ENCODE results near the gene ASGR1. TPM values are rescaled to one million over a fixed set of nuclear protein-coding genes. Genes with fewer than 3 reads are reported as not detected.

The ASGR1 gene
- polyA plus RNA-seq, 1 donor from 2014 or later, result 80.2 TPM

DNA sequence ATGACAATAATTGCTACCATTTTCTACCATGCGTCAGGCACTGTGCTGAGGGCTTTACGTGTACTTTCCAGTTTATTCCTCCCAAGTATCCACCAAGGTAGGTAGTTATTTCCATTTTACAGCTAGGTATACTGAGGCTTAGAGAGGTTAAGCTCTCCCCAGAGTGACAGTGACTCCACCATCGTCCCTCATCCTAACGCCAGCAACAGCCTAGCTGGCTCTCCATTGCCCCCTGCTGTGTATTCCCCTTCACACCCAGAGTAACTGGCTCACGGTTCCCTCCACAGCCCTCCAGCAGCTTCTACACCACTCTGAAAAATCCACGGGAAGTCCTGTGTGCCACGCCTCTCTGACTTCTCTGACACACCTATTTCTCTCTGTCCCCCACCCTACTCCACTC lies 7.1 kb upstream of the ASGR1 start:
- Histone ChIP-seq H3K9me3 (ENCODE audit: low read length) (no peaks in the 10 kb centered on the region), H3K4me2 (ENCODE audit: low read length) (no peak overlapping the region), H3K27ac (ENCODE audit: low read length) (no peak overlapping the region), H3K36me3 (ENCODE audit: insufficient read depth, low read length) (no peaks in the 10 kb centered on the region), H3K9me2 (ENCODE audit: insufficient read depth, low read length) (no peaks in the 10 kb centered on the region), H3K27me3 (ENCODE audit: insufficient read depth, low read depth, low read length) (no peaks in the 10 kb centered on the region), H3F3A (ENCODE audit: insufficient read depth, low read length, poor library complexity, severe bottlenecking) (no peaks in the 10 kb centered on the region), H3K79me2 (replicated peaks; ENCODE audit: insufficient read depth, low read length) (no peaks in the 10 kb centered on the region), H3K9ac (ENCODE audit: low read length) (no peak overlapping the region), H4K20me1 (ENCODE audit: insufficient read depth) (no peaks in the 10 kb centered on the region), H3K4me3 (ENCODE audit: low read length) (no peak overlapping the region), H2AFZ (ENCODE audit: low read depth, low read length) (no peak overlapping the region)
- TF ChIP-seq SMC3 (conservative IDR thresholded peaks at IDR 0.05; ENCODE audit: poor library complexity) (no peak), MXI1 (conservative IDR thresholded peaks at IDR 0.05; ENCODE audit: poor library complexity, severe bottlenecking) (no peak), POLR2AphosphoS5 (IDR thresholded peaks at IDR 0.05) (no peak), EZH2 (IDR thresholded peaks at IDR 0.05; ENCODE audit: borderline replicate concordance, insufficient read depth, low read length, poor library complexity, severe bottlenecking) (no peak)
- TF ChIP-seq, protein P1, sequence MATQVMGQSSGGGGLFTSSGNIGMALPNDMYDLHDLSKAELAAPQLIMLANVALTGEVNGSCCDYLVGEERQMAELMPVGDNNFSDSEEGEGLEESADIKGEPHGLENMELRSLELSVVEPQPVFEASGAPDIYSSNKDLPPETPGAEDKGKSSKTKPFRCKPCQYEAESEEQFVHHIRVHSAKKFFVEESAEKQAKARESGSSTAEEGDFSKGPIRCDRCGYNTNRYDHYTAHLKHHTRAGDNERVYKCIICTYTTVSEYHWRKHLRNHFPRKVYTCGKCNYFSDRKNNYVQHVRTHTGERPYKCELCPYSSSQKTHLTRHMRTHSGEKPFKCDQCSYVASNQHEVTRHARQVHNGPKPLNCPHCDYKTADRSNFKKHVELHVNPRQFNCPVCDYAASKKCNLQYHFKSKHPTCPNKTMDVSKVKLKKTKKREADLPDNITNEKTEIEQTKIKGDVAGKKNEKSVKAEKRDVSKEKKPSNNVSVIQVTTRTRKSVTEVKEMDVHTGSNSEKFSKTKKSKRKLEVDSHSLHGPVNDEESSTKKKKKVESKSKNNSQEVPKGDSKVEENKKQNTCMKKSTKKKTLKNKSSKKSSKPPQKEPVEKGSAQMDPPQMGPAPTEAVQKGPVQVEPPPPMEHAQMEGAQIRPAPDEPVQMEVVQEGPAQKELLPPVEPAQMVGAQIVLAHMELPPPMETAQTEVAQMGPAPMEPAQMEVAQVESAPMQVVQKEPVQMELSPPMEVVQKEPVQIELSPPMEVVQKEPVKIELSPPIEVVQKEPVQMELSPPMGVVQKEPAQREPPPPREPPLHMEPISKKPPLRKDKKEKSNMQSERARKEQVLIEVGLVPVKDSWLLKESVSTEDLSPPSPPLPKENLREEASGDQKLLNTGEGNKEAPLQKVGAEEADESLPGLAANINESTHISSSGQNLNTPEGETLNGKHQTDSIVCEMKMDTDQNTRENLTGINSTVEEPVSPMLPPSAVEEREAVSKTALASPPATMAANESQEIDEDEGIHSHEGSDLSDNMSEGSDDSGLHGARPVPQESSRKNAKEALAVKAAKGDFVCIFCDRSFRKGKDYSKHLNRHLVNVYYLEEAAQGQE (IDR thresholded peaks at IDR 0.05; ENCODE audit: borderline replicate concordance), result no peak
- TF ChIP-seq, protein P2, sequence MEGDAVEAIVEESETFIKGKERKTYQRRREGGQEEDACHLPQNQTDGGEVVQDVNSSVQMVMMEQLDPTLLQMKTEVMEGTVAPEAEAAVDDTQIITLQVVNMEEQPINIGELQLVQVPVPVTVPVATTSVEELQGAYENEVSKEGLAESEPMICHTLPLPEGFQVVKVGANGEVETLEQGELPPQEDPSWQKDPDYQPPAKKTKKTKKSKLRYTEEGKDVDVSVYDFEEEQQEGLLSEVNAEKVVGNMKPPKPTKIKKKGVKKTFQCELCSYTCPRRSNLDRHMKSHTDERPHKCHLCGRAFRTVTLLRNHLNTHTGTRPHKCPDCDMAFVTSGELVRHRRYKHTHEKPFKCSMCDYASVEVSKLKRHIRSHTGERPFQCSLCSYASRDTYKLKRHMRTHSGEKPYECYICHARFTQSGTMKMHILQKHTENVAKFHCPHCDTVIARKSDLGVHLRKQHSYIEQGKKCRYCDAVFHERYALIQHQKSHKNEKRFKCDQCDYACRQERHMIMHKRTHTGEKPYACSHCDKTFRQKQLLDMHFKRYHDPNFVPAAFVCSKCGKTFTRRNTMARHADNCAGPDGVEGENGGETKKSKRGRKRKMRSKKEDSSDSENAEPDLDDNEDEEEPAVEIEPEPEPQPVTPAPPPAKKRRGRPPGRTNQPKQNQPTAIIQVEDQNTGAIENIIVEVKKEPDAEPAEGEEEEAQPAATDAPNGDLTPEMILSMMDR (IDR thresholded peaks at IDR 0.05; ENCODE audit: poor library complexity, severe bottlenecking), result no peak

DNA sequence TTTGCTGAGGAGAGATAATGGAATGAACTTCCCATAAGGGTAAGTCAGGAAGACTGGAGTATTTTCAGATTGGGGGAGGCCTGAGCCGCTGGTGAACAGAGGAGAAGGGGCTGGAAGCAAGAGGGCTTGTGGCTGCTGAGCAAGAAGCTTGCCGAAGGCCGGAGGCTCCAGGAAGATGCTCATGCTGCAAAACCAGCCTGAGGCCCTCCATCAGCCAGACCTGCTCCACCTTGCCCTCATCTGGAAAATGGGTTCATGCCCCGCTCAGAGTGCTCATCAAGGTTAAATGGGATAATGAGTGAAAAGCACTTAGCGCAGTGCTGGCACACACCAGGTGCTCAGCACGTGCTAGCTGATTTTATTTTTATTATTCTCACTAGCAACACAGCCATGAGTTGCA lies 5.5 kb upstream of the ASGR1 start:
- H3K27me3 ChIP-seq (ENCODE audit: insufficient read depth, low read depth, low read length), result no peaks in the 10 kb centered on the region
- H3K4me2 ChIP-seq (ENCODE audit: low read length), result no peak overlapping the region
- H3F3A ChIP-seq (ENCODE audit: insufficient read depth, low read length, poor library complexity, severe bottlenecking), result no peaks in the 10 kb centered on the region
- no peaks in the 10 kb centered on the region for H3K9me3 ChIP-seq (ENCODE audit: low read length)
- H3K9ac ChIP-seq (ENCODE audit: low read length), result no peak overlapping the region
- H3K79me2 ChIP-seq (replicated peaks; ENCODE audit: insufficient read depth, low read length), result no peaks in the 10 kb centered on the region
- no peak overlapping the region for H3K27ac ChIP-seq (ENCODE audit: low read length)
- no peak for TF ChIP-seq SMC3 (conservative IDR thresholded peaks at IDR 0.05; ENCODE audit: poor library complexity)
- TF ChIP-seq RAD21 (conservative IDR thresholded peaks at IDR 0.05), result no peak
- TF ChIP-seq MXI1 (conservative IDR thresholded peaks at IDR 0.05; ENCODE audit: poor library complexity, severe bottlenecking), result no peak
- TF ChIP-seq EZH2 (IDR thresholded peaks at IDR 0.05; ENCODE audit: borderline replicate concordance, insufficient read depth, low read length, poor library complexity, severe bottlenecking), result no peak
- no peak for TF ChIP-seq TAF1 (IDR thresholded peaks at IDR 0.05; ENCODE audit: low read depth)
- TF ChIP-seq, protein P2 (IDR thresholded peaks at IDR 0.05; ENCODE audit: poor library complexity, severe bottlenecking), result no peak
- TF ChIP-seq, protein P1 (IDR thresholded peaks at IDR 0.05; ENCODE audit: borderline replicate concordance), result no peak
- no peak for TF ChIP-seq EP300 (conservative IDR thresholded peaks at IDR 0.05; ENCODE audit: poor library complexity, severe bottlenecking)
- TF ChIP-seq POLR2AphosphoS5 (IDR thresholded peaks at IDR 0.05), result no peak
- H4K20me1 ChIP-seq (ENCODE audit: insufficient read depth), result no peaks in the 10 kb centered on the region
- H3K4me3 ChIP-seq (ENCODE audit: low read length), result no peak overlapping the region
- no peak overlapping the region for H2AFZ ChIP-seq (ENCODE audit: low read depth, low read length)
- H3K9me2 ChIP-seq (ENCODE audit: insufficient read depth, low read length), result no peaks in the 10 kb centered on the region
- no peaks in the 10 kb centered on the region for H3K36me3 ChIP-seq (ENCODE audit: insufficient read depth, low read length)
